Neural crest cell (in vitro differentiated cells): ENCODE measurements around the gene UTS2R. TPM values are rescaled to one million over a fixed set of nuclear protein-coding genes. Genes with fewer than 3 reads are reported as not detected.

Experiments
- DNase-seq: peaks from one replicate; pipeline ENCODE4 v3.0.0; 2021; ENCODE audit warnings: low read depth, mixed read lengths, low spot score
- H3K27ac Mint-ChIP-seq: one replicate; pipeline ENCODE4 v1.8.0; 2021; ENCODE audit warnings: mild to moderate bottlenecking, mixed read lengths; ENCODE audit not compliant: unreplicated experiment
- H3K27me3 Mint-ChIP-seq: 2 replicates; pipeline ENCODE4 v1.8.0; 2021; ENCODE audit warnings: low read depth, mild to moderate bottlenecking, mixed read lengths
- H3K36me3 Mint-ChIP-seq: 2 replicates; pipeline ENCODE4 v1.8.0; 2021; ENCODE audit warnings: low read depth, mild to moderate bottlenecking, mixed read lengths
- H3K4me1 Mint-ChIP-seq: 2 replicates; pipeline ENCODE4 v1.8.0; 2021; ENCODE audit warnings: mixed read lengths
- H3K4me3 Mint-ChIP-seq: one replicate; pipeline ENCODE4 v1.8.0; 2021; ENCODE audit warnings: mild to moderate bottlenecking, mixed read lengths
- H3K9me3 Mint-ChIP-seq: 2 replicates; pipeline ENCODE4 v1.8.0; 2021; ENCODE audit warnings: mixed read lengths
- CTCF ChIP-seq: fragments of 200-600 bp; sonication (generic); conservative IDR thresholded peaks from 2 replicates; pipeline ENCODE4 v1.5.0; 2021; ENCODE audit warnings: antibody characterized with exemption, mild to moderate bottlenecking
- total RNA-seq: library from RNA; stranded (reverse); gene quantifications from 2 replicates; pipeline ENCODE4 v1.2.1, GENCODE V29; 2021

Gene UTS2R
- total RNA-seq, 1 donor from 2014 or later = not detected

- H3K9me3 Mint-ChIP-seq = no peaks in the 10 kb centered on the region
- H3K27ac Mint-ChIP-seq = no peak overlapping the region
- no peak for DNase-seq
- TF ChIP-seq CTCF = no peak
- no peaks in the 10 kb centered on the region for H3K36me3 Mint-ChIP-seq
- peaks cover 19% of the 10 kb centered on the region for H3K27me3 Mint-ChIP-seq
- peaks cover 6% of the 10 kb centered on the region for H3K4me1 Mint-ChIP-seq
- no peak overlapping the region for H3K4me3 Mint-ChIP-seq
Observed at GRCh38 chr17:82324566-82325285, 46.8 kb upstream of the UTS2R start.

GRCh38 chr17:82325286-82326180 is 46.0 kb upstream of the UTS2R start:
- no peak for TF ChIP-seq CTCF
- H3K27ac Mint-ChIP-seq = no peak overlapping the region
- no peaks in the 10 kb centered on the region for H3K9me3 Mint-ChIP-seq
- H3K4me1 Mint-ChIP-seq = peaks cover 6% of the 10 kb centered on the region
- H3K4me3 Mint-ChIP-seq = no peak overlapping the region
- peaks cover 22% of the 10 kb centered on the region for H3K27me3 Mint-ChIP-seq
- H3K36me3 Mint-ChIP-seq = no peaks in the 10 kb centered on the region
- DNase-seq = no peak

- Mint-ChIP-seq H3K27me3 (peaks cover 33% of the 10 kb centered on the region), H3K36me3 (no peaks in the 10 kb centered on the region), H3K4me1 (peaks cover 6% of the 10 kb centered on the region), H3K4me3 (no peak overlapping the region), H3K27ac (peak overlapping the region; percentile 35), H3K9me3 (no peaks in the 10 kb centered on the region)
- DNase-seq = no peak
- TF ChIP-seq CTCF = no peak
Observed at GRCh38 chr17:82327289-82327688, 44.3 kb upstream of the UTS2R start.

- peaks cover 6% of the 10 kb centered on the region for H3K4me1 Mint-ChIP-seq
- no peak overlapping the region for H3K4me3 Mint-ChIP-seq
- H3K36me3 Mint-ChIP-seq = no peaks in the 10 kb centered on the region
- no peak for TF ChIP-seq CTCF
- H3K9me3 Mint-ChIP-seq = no peaks in the 10 kb centered on the region
- peaks cover 37% of the 10 kb centered on the region for H3K27me3 Mint-ChIP-seq
- DNase-seq = no peak
- H3K27ac Mint-ChIP-seq = no peak overlapping the region
Observed at GRCh38 chr17:82327757-82328140, 43.8 kb upstream of the UTS2R start.

GRCh38 chr17:82328141-82328993 is 43.2 kb upstream of the UTS2R start:
- Mint-ChIP-seq H3K9me3 (no peaks in the 10 kb centered on the region), H3K4me1 (peaks cover 6% of the 10 kb centered on the region), H3K36me3 (no peaks in the 10 kb centered on the region), H3K4me3 (no peak overlapping the region), H3K27me3 (peaks cover 44% of the 10 kb centered on the region), H3K27ac (no peak overlapping the region)
- no peak for DNase-seq
- TF ChIP-seq CTCF = no peak
